ENCODE results near the gene FHL1.
"Not testable (repeated sequence)": the region's sequence is repeated elsewhere in the genome, so short reads cannot be mapped to it uniquely, and the experiment has no call there.

Gene FHL1

GRCh38 chrX:136211766-136212556 is 64.6 kb downstream of the FHL1 start:
- no peak for DNase-seq

- DNase-seq, result no peak
These were observed 65.3 kb downstream of the FHL1 start for GRCh38 chrX:136212557-136213111.

- DNase-seq, result no peak
These were observed 67.2 kb downstream of the FHL1 start for GRCh38 chrX:136214551-136214950.

- no peak for DNase-seq
These were observed 68.2 kb downstream of the FHL1 start for GRCh38 chrX:136215559-136215958.

- DNase-seq, result no peak
These were observed 72.6 kb downstream of the FHL1 start for GRCh38 chrX:136219893-136220292.

DNA sequence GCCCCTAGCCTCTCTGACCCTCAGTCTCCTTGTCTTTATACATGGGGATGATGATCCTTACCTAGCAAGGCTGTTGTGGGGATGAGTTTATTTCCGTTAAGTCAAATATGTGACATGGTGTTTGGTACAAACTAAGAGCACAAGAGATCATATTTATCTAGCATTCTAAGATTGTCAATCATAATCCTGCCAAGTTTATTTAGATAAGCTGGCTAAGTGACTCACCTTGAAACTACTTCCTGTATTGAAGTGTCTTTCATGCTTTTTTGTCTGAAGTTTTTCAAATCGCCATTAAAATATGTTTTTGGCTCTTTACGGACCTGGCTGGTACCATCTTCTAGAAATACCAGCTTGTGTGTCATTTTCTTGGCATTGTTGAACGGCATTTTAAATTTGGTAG is 73.2 kb downstream of the FHL1 start:
- no peak for DNase-seq

- DNase-seq, result no peak
These were observed 73.6 kb downstream of the FHL1 start for GRCh38 chrX:136220951-136221350.

DNA sequence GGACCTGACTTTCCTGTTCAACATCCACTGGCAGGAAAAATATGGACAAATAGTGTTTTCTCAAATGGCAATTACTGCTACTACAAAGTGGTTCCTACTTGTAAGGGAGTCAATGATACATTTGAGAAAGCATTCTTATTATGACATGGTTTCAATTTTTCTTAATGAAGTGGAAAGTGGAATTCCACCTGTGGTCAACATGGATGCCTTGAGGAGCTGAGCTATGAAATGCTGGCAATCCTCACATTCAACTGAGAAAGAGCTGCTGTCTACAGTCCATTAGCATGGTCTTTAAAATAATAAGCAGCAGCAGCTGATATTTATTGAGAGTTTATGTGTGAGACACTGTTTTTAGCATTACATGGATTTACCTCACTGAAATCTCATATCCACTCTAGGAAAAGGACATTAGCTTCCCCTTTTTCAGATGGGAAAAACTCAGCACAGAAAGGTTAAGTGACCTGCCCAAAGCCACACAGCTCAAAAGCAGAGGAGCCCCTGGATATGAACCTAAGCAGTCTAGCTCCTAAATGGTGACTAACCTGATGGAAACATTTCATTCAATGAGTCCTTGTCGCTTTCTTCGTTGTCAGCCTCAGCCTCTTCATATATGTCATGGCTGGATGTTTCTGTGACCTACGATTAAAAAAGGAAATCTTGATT is 74.6 kb downstream of the FHL1 start:
- DNase-seq, result no peak

DNA sequence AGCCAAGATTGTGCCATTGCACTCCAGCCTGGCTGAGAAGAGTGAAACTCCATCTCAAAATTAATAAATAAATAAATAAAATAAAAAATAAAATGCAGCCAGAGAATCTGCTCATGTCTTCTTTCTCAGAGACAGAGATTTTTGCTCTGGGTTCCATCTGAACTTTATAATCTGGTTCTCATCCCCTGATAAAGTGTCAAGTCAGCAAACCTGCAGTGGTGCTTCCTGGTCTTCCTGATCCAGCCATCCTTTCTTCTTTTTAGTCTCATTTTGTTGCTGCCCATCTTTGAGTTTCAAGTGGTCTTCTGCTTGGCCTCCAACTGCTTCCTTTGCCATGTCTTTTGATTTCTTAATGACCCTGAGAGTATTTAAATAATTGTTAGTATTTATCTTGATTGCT is 79.7 kb downstream of the FHL1 start:
- DNase-seq, result no peak

DNA sequence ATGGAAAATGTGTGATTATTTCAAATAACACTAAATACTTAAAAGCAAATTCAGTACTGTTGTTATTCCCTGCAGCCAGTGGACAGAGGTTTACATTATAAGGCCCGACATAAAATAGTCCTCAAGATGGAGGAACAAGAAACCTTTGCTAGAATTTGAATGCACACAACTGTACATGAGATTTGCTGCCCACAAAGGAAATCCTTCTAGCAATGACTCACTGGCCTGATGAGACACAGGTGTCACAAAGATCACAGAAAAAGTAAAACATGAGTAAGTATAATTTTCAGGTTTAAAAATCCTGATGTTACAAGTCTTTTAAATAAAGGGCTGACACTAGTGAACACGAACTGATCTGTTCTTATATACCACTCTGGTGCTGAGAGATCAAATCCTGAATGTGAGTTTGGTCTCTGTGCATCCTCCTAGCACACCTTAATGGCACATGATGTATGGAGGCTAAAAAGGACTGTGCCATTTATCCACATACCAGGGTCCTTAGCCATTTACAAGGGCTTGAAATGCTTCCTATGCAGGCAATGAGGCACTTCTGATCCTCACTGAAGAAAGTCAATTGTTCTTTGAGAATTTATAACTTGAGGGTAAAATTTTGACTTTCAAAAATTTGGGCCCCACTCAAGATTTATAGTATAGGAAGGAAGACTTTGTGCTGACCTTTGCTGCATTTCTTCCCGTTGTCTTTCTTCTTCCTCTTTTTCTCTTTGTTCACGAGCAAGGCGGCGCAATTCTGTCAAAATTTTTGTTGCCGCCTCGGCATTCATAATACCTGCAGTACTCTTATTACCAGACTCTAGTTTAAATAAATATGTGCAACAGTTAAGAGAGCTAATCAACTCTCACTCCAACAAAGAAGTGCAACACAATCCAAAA is 80.9 kb downstream of the FHL1 start:
- DNase-seq, result no peak

- DNase-seq, result no peak
These were observed 81.5 kb downstream of the FHL1 start for GRCh38 chrX:136228839-136229207.

DNA sequence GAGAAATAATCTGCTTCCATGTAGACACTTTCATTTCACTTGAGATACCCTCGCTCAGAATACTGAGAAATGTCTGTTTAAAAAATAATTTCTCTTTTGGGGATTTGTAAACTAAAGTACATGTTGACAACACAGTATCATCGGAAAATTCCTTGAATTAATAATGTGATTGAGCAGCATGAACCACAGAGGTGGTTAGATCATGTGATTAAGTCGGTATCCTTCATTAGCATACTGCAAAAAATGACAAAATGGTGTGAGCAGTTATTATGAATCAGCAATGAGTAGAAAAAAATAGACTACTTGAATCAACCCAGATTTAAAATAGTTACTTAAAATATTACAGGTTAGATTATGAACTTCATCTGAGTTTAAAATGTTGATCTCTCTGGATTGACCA is 89.7 kb downstream of the FHL1 start:
- no peak for DNase-seq

DNA sequence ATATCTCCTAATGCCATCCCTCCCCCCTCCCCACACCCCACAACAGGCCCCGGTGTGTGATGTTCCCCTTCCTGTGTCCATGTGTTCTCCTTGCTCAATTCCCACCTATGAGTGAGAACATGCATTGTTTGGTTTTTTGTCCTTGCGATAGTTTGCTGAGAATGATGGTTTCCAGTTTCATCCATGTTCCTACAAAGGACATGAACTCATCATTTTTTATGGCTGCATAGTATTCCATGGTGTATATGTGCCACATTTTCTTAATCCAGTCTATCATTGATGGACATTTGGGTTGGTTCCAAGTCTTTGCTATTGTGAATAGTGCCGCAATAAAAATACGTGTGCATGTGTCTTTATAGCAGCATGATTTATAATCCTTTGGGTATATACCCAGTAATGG is 90.5 kb downstream of the FHL1 start:
- DNase-seq, result not testable (repeated sequence)

GRCh38 chrX:136246201-136246600 is 98.9 kb downstream of the FHL1 start:
- DNase-seq, result no peak

GRCh38 chrX:136250191-136251040 is 103.1 kb downstream of the FHL1 start:
- peak; percentile 37 for DNase-seq

- peak; percentile 60 for DNase-seq
These were observed 104.0 kb downstream of the FHL1 start, which contains the start of gene MAP7D3 for GRCh38 chrX:136251041-136251991. MAP7D3 (minus strand) TSS chrX:136251400; CDS start chrX:136251358, 42 bp downstream.

DNA sequence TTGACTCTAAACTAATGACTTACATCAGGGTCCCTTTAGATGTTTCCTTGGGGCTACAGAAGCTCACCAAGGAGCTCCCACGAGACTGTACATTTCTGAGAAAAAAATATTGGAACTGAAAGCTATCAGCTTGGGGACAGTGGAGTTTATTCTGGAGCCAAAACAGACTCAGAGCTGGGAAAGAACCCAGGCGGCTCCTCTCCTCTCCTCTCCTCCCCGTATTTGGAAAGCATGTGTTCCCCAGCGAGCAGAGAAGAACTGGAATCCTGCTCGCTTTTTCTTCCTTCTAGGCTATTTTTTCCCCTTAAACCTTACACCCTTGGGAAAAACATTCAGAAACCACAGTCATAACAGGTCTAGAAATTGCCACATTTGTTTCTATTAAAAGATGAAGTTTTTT is 108.2 kb downstream of the FHL1 start:
- DNase-seq, result no peak

GRCh38 chrX:136256026-136256425 is 108.7 kb downstream of the FHL1 start:
- no peak for DNase-seq

- no peak for DNase-seq
These were observed 111.6 kb downstream of the FHL1 start for GRCh38 chrX:136258951-136259350.

DNA sequence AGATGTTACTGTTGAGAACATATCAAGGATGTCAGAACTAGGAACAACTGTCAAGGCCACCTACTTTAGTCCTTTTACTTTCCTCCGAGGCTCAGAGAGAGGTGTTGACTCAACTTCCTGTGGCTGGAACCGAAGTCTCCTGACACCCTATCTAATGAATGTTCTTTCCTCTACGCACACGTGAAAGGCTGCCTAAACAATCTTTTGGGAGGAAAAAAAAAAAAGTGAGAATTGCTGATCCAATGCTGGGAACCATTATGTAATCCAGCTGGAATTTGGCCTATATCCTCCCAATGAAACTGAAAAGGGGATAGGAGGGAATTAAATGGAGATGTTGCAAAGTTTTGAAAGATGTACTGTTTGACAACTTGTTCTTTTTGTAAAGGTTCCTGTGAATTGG is 112.2 kb downstream of the FHL1 start:
- DNase-seq, result no peak

GRCh38 chrX:136260776-136261175 is 113.4 kb downstream of the FHL1 start:
- DNase-seq, result no peak

Data from stimulated activated CD4-positive, alpha-beta T cell treated with anti-CD3 and anti-CD28 coated beads, Interleukin-1b, Interleukin-23, amount 100 ng/mL, for 48 hours (primary cell).